SK-N-SH treated with all-trans-retinoic acid at 6 μM for 48 hours (cell line): ENCODE measurements around the gene SNRPN.

ENCODE experiments used
- ATAC-seq: fragments of 200-7000 bp; cut with Tn5 transposase; 3 replicates; pipeline ENCODE4 v1.9.1; 2020; ENCODE audit warnings: mild to moderate bottlenecking, moderate library complexity
- ARNTL ChIP-seq: fragments of 450-650 bp; formaldehyde crosslinking; IDR thresholded peaks from 2 replicates; pipeline ENCODE4 v1.5.0; 2020; ENCODE audit warnings: low read depth, mild to moderate bottlenecking, moderate library complexity, borderline replicate concordance
- CREB5 ChIP-seq: fragments of 250-450 bp; sonication (Bioruptor Pico); IDR thresholded peaks from 2 replicates; pipeline ENCODE4 v1.5.1; 2020; ENCODE audit warnings: low read depth, mild to moderate bottlenecking, moderate library complexity
- ESRRG ChIP-seq: fragments of 250-450 bp; sonication (Bioruptor Pico); IDR thresholded peaks from 2 replicates; pipeline ENCODE4 v1.6.1; 2021; ENCODE audit warnings: mild to moderate bottlenecking
- ISL1 ChIP-seq: fragments of 250-450 bp; sonication (Bioruptor Pico); IDR thresholded peaks from 2 replicates; pipeline ENCODE4 v2.1.2; 2022; ENCODE audit warnings: mild to moderate bottlenecking, moderate library complexity
- OSR1 ChIP-seq: fragments of 250-450 bp; sonication (Bioruptor Pico); IDR thresholded peaks from 2 replicates; pipeline ENCODE4 v1.8.0; 2022; ENCODE audit warnings: moderate library complexity, mild to moderate bottlenecking, inconsistent platforms
- PATZ1 ChIP-seq: fragments of 250-450 bp; sonication (Bioruptor Pico); IDR thresholded peaks from 2 replicates; pipeline ENCODE4 v1.8.0; 2020; ENCODE audit warnings: mild to moderate bottlenecking, moderate library complexity, borderline replicate concordance
- SNAI2 ChIP-seq: fragments of 250-450 bp; sonication (Bioruptor Pico); IDR thresholded peaks from 2 replicates; pipeline ENCODE4 v1.5.0; 2020; ENCODE audit warnings: mild to moderate bottlenecking, moderate library complexity
- ZFP3 ChIP-seq: fragments of 250-450 bp; sonication (Bioruptor Pico); IDR thresholded peaks from 2 replicates; pipeline ENCODE4 v1.5.0; 2020; ENCODE audit warnings: mild to moderate bottlenecking, moderate library complexity
- ZNF565 ChIP-seq: fragments of 450-650 bp; formaldehyde crosslinking; conservative IDR thresholded peaks from 2 replicates; pipeline ENCODE4 v1.5.0; 2020; ENCODE audit warnings: low read depth, mild to moderate bottlenecking, moderate library complexity
- ZNF70 ChIP-seq: fragments of 450-650 bp; formaldehyde crosslinking; IDR thresholded peaks from 2 replicates; pipeline ENCODE4 v1.5.0; 2020; ENCODE audit warnings: mild to moderate bottlenecking, moderate library complexity
- TF ChIP-seq, protein P1 (sequence below): fragments of 250-450 bp; sonication (Bioruptor Pico); IDR thresholded peaks from 2 replicates; pipeline ENCODE4 v1.5.1; 2021; ENCODE audit warnings: mild to moderate bottlenecking, moderate library complexity

The SNRPN gene

DNA sequence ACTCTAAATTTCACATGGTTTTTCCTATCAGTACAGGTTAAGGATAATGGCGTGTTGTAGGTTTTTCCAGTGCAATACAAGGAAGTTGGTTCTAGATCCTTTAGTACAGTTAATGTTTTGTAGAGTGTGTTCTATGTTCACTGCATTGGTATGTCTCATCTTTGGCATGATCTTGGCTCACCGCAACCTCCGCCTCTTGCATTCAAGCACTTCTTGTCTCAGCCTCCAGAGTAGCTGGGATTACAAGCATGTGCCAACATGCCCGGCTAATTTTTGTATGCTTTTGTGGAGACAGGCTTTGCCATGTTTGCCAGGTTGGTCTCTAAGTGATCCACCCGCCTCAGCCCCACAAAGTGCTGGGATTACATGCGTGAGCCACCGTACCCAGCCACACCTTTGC, 30.4 kb downstream of the SNRPN start:
- no peak for ATAC-seq
- TF ChIP-seq ISL1 (no peak), CREB5 (CRISPR knock-in tag) (no peak)

DNA sequence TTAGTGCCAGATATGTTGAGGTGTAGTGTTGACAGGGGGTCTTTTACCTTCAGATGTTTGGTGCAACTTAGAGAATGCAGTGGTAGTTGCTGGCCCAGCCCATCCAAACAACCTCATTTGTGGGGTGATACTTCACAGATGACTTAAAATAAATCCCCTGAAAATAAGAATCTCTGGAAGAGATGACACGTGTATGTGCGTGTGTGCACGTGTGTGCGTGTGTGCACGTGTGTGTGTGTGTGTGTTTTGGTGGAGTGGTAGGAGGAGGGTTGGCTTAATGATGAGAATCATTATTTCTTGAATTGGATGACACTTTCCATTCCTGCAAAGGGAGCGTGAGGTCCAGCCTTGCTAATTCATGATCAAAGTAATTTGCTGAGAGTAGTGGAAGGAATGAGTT, 31.9 kb downstream of the SNRPN start:
- no peak for TF ChIP-seq ISL1
- ATAC-seq = no peak

DNA sequence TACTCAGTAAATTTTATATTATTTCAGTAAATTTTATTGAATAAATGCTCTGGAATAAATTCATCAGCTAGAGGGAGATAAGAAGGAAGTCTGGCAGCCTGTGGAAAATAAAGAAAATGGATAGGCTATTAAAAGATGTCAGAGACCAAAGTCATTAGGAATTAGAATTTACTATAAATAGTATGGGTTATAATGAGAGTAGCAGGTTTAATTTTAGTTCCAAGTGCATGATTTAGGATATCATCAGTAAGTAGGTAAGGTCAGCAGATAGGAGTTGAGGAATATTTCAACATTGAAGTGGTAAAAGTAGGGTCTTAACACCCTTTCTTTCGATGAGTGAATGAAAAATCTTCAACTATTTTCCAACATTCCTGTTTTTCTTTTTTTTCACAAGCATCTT, 64.6 kb downstream of the SNRPN start:
- TF ChIP-seq ISL1 (no peak), OSR1 (no peak), ARNTL (CRISPR knock-in tag) (no peak), ZNF565 (CRISPR knock-in tag) (no peak)
- ATAC-seq = no peak

DNA sequence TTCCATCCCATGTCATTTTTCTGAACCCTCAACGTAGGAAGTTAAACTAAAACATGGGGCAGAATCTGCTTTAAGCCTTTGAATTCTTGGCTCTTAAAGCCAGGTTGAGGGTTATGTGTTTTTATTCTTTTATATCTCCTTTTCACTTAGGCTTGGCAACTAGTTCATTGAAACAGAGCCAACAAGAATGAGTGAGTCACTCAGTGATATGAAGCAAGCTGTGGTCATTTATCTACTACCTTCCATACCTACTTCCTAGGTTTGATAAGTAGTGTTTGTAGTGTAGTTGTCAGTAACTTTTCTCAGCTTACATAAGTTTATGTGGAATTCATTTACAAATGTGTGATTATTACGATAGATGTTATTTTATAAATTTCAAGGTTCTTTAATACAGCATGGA, 67.4 kb downstream of the SNRPN start:
- no peak for ATAC-seq
- TF ChIP-seq, protein P1, sequence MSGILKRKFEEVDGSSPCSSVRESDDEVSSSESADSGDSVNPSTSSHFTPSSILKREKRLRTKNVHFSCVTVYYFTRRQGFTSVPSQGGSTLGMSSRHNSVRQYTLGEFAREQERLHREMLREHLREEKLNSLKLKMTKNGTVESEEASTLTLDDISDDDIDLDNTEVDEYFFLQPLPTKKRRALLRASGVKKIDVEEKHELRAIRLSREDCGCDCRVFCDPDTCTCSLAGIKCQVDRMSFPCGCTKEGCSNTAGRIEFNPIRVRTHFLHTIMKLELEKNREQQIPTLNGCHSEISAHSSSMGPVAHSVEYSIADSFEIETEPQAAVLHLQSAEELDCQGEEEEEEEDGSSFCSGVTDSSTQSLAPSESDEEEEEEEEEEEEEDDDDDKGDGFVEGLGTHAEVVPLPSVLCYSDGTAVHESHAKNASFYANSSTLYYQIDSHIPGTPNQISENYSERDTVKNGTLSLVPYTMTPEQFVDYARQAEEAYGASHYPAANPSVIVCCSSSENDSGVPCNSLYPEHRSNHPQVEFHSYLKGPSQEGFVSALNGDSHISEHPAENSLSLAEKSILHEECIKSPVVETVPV (CRISPR knock-in tag) = no peak
- no peak for TF ChIP-seq ESRRG (CRISPR knock-in tag)
- no peak for TF ChIP-seq ZFP3 (CRISPR knock-in tag)
- no peak for TF ChIP-seq ZNF70 (CRISPR knock-in tag)
- no peak for TF ChIP-seq SNAI2 (CRISPR knock-in tag)
- TF ChIP-seq OSR1 = no peak
- no peak for TF ChIP-seq ZNF565 (CRISPR knock-in tag)
- no peak for TF ChIP-seq PATZ1
- TF ChIP-seq, all 23 proteins: peak for 0
